Upper lobe of left lung (tissue), 4 donors: Measurements from ENCODE around the gene SNX24.

ENCODE experiments used
- EP300 ChIP-seq, 4 donors: sonication (generic); formaldehyde crosslinking; IDR thresholded peaks; one replicate each; pipeline ENCODE4 v1.5.1; 2017; ENCODE audit warnings: antibody characterized with exemption in 4 of 4, control low read depth in 2 of 4
- POLR2A ChIP-seq, 4 donors: fragments of 450-650 bp; IDR thresholded peaks; one replicate each; pipeline ENCODE4 v1.5.1; 2016 to 2017; ENCODE audit warnings: antibody characterized with exemption in 4 of 4, mild to moderate bottlenecking in 2 of 4
- POLR2AphosphoS5 ChIP-seq, 2 donors: sonication (generic); formaldehyde crosslinking; IDR thresholded peaks; one replicate each; pipeline ENCODE4 v1.5.1; 2017; ENCODE audit warnings: antibody characterized with exemption in 2 of 2
- TF ChIP-seq, protein P1 (sequence below), 6 experiments: fragments of 450-650 bp in 4 of 6; fragments of 200-600 bp in 2 of 6; sonication (generic) in 2 of 6; IDR thresholded peaks; one replicate each; pipeline ENCODE4 v1.5.1; 2016 to 2019; ENCODE audit warnings: antibody characterized with exemption in 6 of 6

DNA sequence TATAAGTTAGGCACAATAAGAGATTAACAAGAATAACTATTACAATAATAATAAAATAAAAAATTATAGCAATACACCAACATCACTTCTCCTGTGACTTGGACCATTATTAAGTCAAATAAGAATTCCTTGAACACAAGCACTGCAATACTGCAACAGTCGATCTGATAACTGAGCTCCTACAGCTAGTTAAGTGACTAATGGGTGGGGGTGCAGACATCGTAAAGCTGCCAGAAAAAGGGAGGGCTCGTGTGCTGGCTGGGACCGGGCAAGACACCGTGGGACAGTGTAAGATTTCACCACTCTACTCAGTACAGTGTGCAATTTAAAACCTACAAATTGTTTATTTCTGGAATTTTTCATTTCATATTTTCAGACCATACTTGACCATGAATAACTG is 78.8 kb downstream of the SNX24 start:
- TF ChIP-seq, protein P1, sequence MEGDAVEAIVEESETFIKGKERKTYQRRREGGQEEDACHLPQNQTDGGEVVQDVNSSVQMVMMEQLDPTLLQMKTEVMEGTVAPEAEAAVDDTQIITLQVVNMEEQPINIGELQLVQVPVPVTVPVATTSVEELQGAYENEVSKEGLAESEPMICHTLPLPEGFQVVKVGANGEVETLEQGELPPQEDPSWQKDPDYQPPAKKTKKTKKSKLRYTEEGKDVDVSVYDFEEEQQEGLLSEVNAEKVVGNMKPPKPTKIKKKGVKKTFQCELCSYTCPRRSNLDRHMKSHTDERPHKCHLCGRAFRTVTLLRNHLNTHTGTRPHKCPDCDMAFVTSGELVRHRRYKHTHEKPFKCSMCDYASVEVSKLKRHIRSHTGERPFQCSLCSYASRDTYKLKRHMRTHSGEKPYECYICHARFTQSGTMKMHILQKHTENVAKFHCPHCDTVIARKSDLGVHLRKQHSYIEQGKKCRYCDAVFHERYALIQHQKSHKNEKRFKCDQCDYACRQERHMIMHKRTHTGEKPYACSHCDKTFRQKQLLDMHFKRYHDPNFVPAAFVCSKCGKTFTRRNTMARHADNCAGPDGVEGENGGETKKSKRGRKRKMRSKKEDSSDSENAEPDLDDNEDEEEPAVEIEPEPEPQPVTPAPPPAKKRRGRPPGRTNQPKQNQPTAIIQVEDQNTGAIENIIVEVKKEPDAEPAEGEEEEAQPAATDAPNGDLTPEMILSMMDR (IDR thresholded peaks at IDR 0.05): no peak
- TF ChIP-seq EP300 (IDR thresholded peaks at IDR 0.05) (no peak), POLR2AphosphoS5 (IDR thresholded peaks at IDR 0.05) (no peak), POLR2A (IDR thresholded peaks at IDR 0.05) (no peak)
